Esophagus squamous epithelium (tissue), 4 donors: Measurements from ENCODE around the gene CAMTA1.

Experiments used
- CTCF ChIP-seq, 6 experiments: fragments of 450-650 bp in 4 of 6; fragments of 200-600 bp in 2 of 6; sonication (generic) in 2 of 6; IDR thresholded peaks; one replicate each; pipeline ENCODE4 v1.5.1; 2016 to 2019; ENCODE audit warnings: antibody characterized with exemption in 6 of 6, mild to moderate bottlenecking in 4 of 6, moderate library complexity in 4 of 6
- POLR2A ChIP-seq, 4 donors: fragments of 450-650 bp; IDR thresholded peaks; one replicate each; pipeline ENCODE4 v1.6.1; 2017; ENCODE audit warnings: antibody characterized with exemption in 4 of 4, mild to moderate bottlenecking in 4 of 4, moderate library complexity in 3 of 4

- TF ChIP-seq POLR2A (IDR thresholded peaks at IDR 0.05): no peak
- no peak for TF ChIP-seq CTCF (IDR thresholded peaks at IDR 0.05)
Measured at GRCh38 chr1:7538033-7538432, 752.8 kb downstream of the CAMTA1 start.
